Left ventricle myocardium inferior (tissue), 1 donor: ENCODE measurements around the gene MMP7. TPM values are rescaled to one million over a fixed set of nuclear protein-coding genes. Genes with fewer than 3 reads are reported as not detected.

Experiments used
- DNase-seq: peaks from one replicate; pipeline ENCODE4 v3.0.0-alpha.2; 2020
- H3K27ac ChIP-seq: fragments of 200-600 bp; replicated peaks from 2 replicates; pipeline ENCODE4 v1.8.0; 2021
- H3K27me3 ChIP-seq: fragments of 200-600 bp; 2 replicates; pipeline ENCODE4 v1.8.0; 2021; ENCODE audit warnings: low read depth
- H3K36me3 ChIP-seq: fragments of 200-600 bp; 2 replicates; pipeline ENCODE4 v1.8.0; 2021
- H3K4me1 ChIP-seq: fragments of 200-600 bp; 2 replicates; pipeline ENCODE4 v1.8.0; 2021
- H3K4me3 ChIP-seq: fragments of 200-600 bp; 2 replicates; pipeline ENCODE4 v1.8.0; 2021; ENCODE audit warnings: mild to moderate bottlenecking, moderate library complexity
- H3K9me3 ChIP-seq: fragments of 200-600 bp; replicated peaks from 2 replicates; pipeline ENCODE4 v1.8.0; 2021
- intact Hi-C: fragments of 100-400 bp; cut with micrococcal nuclease; formaldehyde crosslinking; loops from one replicate; pipeline ENCODE4 v1.11.0; 2022
- total RNA-seq: library from RNA; stranded (reverse); fragmentation: NEBNext Ultra II Directional; extraction: Animal tissue kit (Norgen Biotek cat#: 25700); gene quantifications from one replicate; pipeline ENCODE4 v1.2.1, GENCODE V29; 2021
- TF ChIP-seq, protein P1 (sequence below): fragments of 200-600 bp; IDR thresholded peaks from 2 replicates; pipeline ENCODE4 v1.8.0; 2021; ENCODE audit warnings: antibody characterized with exemption, mild to moderate bottlenecking, borderline replicate concordance
- donor health status: DM: no; HTN: yes; CAD: no; lungs with severe emphysema.

MMP7 gene
- total RNA-seq, 1 donor from 2014 or later, result not detected

DNA sequence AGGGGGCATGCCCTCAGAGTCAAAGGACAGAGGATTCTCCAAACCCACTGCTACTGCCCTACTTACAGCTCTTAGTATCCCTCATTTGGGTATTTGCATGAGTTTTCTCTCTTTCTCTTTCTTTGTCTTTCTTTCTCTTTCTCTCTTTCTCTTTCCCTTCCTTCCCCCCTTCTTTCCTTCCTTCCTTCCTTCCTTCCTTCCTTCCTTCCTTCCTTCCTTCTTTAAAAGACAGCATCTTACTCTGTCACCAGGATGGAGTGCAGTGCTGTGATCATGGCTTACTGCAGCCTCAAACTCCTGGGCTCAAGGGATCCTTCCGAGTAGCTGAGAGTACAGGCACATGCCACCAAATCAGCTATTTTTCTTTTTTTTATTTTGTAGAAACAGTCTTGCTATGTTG is 14.0 kb upstream of the MMP7 start:
- H3K27me3 ChIP-seq, result peaks cover 12% of the 10 kb centered on the region
- intact Hi-C loops, result no loop called here
- no peak overlapping the region for H3K27ac ChIP-seq
- no peaks in the 10 kb centered on the region for H3K36me3 ChIP-seq
- TF ChIP-seq, protein P1, sequence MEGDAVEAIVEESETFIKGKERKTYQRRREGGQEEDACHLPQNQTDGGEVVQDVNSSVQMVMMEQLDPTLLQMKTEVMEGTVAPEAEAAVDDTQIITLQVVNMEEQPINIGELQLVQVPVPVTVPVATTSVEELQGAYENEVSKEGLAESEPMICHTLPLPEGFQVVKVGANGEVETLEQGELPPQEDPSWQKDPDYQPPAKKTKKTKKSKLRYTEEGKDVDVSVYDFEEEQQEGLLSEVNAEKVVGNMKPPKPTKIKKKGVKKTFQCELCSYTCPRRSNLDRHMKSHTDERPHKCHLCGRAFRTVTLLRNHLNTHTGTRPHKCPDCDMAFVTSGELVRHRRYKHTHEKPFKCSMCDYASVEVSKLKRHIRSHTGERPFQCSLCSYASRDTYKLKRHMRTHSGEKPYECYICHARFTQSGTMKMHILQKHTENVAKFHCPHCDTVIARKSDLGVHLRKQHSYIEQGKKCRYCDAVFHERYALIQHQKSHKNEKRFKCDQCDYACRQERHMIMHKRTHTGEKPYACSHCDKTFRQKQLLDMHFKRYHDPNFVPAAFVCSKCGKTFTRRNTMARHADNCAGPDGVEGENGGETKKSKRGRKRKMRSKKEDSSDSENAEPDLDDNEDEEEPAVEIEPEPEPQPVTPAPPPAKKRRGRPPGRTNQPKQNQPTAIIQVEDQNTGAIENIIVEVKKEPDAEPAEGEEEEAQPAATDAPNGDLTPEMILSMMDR, result no peak
- no peak overlapping the region for H3K4me3 ChIP-seq
- DNase-seq, result no peak
- no peaks in the 10 kb centered on the region for H3K9me3 ChIP-seq
- H3K4me1 ChIP-seq, result no peaks in the 10 kb centered on the region

DNA sequence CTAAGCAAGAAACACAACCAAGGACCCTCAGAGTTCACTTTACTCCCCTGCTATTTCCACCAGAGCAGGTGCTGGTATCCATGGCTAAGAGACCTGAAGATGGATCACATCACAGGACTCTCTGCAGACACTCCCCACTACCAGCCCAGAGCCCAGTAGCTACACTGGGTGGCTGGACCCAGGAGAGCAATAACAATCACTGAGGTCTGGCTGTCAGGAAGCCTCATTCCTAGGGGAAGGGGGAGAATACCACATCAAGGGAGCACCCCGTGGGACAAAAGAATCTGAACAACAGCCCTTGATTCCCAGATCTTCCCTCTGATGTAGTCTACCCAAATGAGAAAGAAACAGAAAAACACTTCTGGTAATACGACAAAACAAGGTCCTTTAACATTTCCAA is 9.0 kb upstream of the MMP7 start:
- peaks cover 21% of the 10 kb centered on the region for H3K27me3 ChIP-seq
- H3K9me3 ChIP-seq, result no peaks in the 10 kb centered on the region
- H3K27ac ChIP-seq, result no peak overlapping the region
- DNase-seq, result no peak
- H3K4me3 ChIP-seq, result no peak overlapping the region
- intact Hi-C loops, result no loop called here
- H3K36me3 ChIP-seq, result no peaks in the 10 kb centered on the region
- H3K4me1 ChIP-seq, result no peaks in the 10 kb centered on the region
- TF ChIP-seq, protein P1, result no peak

DNA sequence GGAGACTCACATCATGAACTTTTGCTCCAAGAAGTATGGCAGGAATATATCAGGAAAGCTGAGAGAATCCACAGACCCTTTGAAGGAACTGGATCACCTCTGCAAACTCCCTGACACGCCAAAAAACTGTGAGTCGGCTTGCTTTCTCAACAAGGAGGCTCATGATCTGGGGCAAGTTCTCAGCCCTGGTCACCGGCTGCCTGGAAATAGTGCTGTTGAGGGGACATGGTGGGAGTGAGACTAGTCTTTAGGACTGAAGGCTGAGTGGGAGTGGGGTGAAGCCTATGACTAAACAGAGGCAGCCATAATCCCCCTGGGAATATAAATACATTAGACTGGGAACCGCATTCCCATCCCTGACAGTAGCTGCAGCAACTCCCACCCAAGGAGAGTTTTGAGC is 8.4 kb upstream of the MMP7 start:
- Histone ChIP-seq H3K4me3 (no peak overlapping the region), H3K9me3 (no peaks in the 10 kb centered on the region), H3K36me3 (no peaks in the 10 kb centered on the region), H3K27me3 (peaks cover 24% of the 10 kb centered on the region), H3K4me1 (no peaks in the 10 kb centered on the region), H3K27ac (no peak overlapping the region)
- TF ChIP-seq, protein P1, result no peak
- DNase-seq, result no peak
- intact Hi-C loops, result no loop called here

DNA sequence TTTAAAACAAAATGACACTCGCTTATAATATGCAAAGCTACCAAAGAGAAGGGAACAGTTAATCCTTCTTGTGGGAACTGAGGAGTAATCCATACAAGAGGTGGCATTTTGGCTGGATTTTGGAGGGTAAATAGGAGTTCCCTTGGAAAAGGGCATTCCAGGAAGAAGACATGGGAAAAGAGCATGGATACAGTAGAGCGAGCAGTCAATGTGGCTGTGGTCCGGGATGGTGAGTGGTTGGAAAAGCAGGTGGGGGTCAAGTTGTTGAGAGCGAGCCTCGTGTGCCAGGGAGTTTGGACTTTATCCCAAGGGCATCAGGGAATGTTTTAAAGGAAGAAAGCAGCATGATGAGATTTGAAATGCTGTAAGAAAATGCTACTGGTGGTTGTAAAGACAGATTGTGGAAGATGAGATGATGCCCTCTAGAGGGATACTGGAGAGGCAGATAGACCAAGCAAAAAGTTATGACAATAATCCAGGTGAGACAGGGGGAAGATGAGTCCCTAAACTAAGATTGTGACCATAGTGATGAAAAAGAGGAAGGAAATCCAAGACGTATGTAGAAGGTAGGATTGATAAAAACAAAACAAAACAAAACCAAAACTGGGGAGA is 3.8 kb upstream of the MMP7 start:
- Histone ChIP-seq H3K36me3 (no peaks in the 10 kb centered on the region), H3K4me3 (no peak overlapping the region), H3K27me3 (peaks cover 30% of the 10 kb centered on the region), H3K27ac (no peak overlapping the region), H3K4me1 (no peaks in the 10 kb centered on the region), H3K9me3 (no peaks in the 10 kb centered on the region)
- TF ChIP-seq, protein P1, result no peak
- intact Hi-C loops, result no loop called here
- no peak for DNase-seq

DNA sequence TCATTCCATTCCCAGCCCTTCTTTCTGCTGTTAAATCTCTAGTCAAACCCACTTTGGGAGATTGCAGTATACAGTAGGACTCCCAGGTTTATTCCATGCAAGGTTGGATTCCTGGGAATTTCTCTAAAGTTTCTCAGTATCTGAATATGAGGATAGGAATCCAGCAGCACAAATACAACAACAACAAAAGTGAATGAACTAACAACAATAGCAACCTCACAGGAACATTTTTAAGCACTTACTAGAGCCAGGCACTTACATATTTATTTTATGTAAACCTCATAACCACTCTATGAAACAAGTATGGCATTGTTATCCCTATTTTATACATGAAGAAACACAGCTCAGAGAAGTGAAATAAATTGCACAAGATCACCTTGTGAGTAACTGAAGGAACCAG is 1.9 kb downstream of the MMP7 start:
- H3K4me3 ChIP-seq, result no peak overlapping the region
- intact Hi-C loops, result no loop called here
- TF ChIP-seq, protein P1, result no peak

More for the DNA sequence above, 1.9 kb downstream of the MMP7 start:
- H3K9me3 ChIP-seq, result no peaks in the 10 kb centered on the region
- H3K27ac ChIP-seq, result no peak overlapping the region
- H3K27me3 ChIP-seq, result peaks cover 7% of the 10 kb centered on the region
- no peak for DNase-seq
- H3K4me1 ChIP-seq, result no peaks in the 10 kb centered on the region
- no peaks in the 10 kb centered on the region for H3K36me3 ChIP-seq
